ENCODE measurements around the gene PACSIN2.
"Not testable (repeated sequence)": the region's sequence is repeated elsewhere in the genome, so short reads cannot be mapped to it uniquely, and the experiment has no call there.

The PACSIN2 gene

GRCh38 chr22:42962295-42963230, 52.4 kb downstream of the PACSIN2 start:
- no peak for DNase-seq

GRCh38 chr22:42961810-42962209, 53.1 kb downstream of the PACSIN2 start:
- no peak for DNase-seq

- DNase-seq: not testable (repeated sequence)
Measured at GRCh38 chr22:42961400-42961690, 53.6 kb downstream of the PACSIN2 start.

DNA sequence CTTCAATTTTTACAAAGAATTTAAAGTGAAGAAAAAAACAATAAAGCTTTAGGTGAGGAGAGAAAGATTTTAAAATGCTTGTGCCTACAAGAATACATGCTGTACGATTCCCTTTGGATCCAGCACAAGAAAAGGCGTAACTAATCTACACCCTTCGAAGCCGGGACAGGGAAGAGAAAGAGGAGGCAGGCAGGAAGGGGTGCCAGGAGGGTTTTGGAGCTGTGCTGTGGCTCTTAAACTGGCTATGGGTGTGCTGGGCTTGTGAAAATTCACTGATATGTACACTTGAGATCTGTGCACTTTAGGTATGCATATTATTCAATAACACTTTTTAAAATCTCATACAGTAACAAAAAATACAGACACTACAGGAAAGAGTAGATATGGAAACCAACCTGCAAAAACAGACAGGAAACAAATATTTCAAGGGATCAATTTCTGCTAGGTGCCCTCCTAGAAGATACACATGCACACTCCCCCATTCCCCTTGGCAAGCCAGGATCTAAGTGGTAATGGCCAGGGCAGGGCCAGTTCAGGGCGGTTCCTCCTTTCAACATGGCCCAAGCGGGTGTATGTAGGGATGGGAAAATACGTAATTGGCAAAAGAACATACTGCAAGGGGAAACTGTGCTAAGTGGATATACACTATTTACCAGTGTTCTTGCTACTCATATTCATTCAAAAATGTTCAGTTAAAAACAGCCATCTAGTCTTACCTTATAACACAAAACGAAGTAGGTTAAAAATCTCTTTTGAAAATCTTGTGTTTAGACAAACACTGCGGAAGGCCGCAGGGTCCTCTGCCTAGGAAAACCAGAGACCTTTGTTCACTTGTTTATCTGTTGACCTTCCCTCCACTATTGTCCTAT, 54.2 kb downstream of the PACSIN2 start:
- no peak for DNase-seq

- DNase-seq: no peak
Measured at GRCh38 chr22:42959576-42960509, 55.1 kb downstream of the PACSIN2 start.

GRCh38 chr22:42958937-42959336, 56.0 kb downstream of the PACSIN2 start:
- no peak for DNase-seq

DNA sequence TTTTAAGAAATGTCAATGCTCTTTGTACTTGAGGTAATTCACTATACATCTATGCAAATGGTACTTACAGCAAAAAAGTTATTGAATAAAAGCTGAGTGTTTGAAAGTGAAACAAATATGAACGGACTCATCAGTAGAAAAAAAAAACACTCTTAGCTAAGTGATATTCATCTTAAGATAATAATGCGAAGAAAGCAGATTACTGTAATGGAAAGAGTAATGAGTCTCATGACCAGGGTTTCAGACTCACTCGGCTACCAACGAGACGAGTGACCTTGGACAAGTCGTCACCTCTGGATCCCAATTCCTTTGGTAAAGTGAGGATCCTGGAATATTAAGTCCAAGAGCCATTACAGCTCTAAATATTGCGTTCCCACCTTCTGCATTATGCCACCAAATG, 57.0 kb downstream of the PACSIN2 start:
- DNase-seq: no peak

- no peak for DNase-seq
Measured at GRCh38 chr22:42957544-42957943, 57.4 kb downstream of the PACSIN2 start.

- no peak for DNase-seq
Measured at GRCh38 chr22:42955848-42956247, 59.1 kb downstream of the PACSIN2 start.

DNA sequence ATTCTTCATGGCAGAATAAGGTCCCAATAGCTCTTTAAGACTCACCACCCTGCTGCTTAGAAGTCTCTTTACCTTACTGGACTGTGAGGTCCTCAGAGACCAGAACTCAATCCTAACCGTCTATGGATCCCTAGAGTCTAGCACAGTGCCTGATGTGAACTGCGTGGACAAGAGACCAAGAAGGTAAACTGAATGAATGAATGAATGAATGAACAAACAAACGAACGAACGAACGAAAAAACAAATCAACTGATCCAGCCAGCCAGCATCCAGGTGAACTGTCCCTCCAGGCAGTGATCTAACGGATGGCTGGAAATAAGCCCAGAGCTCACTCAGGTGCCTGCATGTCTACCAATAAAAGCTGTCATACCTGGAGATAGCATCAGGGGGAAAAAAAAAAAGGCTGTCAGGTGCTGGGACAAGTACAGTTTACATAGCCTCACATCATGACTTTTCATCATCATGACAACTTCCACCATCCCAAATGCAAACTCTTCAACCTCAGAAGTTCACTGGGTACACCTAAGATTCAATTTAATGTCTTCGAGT, 59.8 kb downstream of the PACSIN2 start:
- no peak for DNase-seq

DNA sequence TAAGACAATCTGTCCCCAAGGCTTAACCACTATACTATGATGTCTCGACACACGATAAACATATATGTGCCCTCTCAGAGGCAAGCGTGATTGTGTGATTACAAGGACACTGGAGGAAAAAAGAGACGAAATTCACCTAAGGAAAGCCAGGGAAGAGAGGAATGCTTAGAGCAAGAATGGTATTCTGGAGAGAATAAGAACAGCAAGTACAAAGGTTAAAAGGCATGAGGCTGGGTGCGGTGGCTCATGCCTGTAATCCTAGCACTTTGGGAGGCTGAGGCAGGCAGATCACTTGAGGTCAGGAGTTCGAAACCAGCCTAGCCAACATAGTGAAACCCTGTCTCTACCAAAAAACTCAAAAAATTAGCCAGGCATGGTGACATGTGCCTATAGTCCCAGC, 61.2 kb downstream of the PACSIN2 start:
- DNase-seq: not testable (repeated sequence)

GRCh38 chr22:42951093-42951710, 63.7 kb downstream of the PACSIN2 start:
- no peak for DNase-seq

DNA sequence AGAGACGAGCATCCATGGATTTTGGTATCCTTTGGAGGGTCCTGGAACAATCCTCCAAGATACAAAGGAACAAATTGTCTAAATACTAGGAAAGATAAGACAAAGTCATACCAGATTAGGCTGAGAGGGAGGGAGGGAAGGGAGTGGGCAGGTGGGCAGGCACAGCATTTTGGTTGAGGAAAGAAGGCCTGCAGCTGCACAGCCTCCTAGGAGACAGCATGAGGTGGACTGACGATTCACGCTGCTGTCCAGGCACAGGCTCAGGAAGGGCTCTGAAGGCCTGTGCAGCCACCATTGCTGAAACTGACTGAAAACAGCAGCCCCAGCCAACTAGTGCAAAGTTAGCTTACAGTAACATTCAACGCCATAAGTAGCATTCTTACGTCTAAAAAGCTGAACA, 64.7 kb downstream of the PACSIN2 start:
- DNase-seq: no peak

DNA sequence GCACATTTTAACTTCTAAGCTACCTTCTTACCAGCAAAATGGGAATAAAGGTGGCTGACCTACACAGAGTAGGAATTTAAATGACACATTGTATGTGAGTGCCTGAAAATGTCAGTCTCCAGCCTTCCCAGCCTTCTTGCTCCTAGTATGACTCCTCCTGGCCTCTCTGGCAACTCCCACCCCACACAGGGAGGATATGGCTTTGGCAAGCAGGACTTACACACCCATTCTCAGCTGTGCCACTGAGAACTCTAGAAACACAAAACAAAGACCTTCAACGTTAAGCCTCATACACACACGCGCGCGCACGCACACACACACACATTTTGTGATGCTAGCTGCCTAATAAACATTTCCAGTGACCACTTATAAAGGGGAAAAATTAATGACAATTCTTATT, 65.8 kb downstream of the PACSIN2 start:
- DNase-seq: no peak

GRCh38 chr22:42948294-42948693, 66.7 kb downstream of the PACSIN2 start:
- no peak for DNase-seq

GRCh38 chr22:42947211-42947990, 67.5 kb downstream of the PACSIN2 start:
- DNase-seq: no peak

GRCh38 chr22:42946546-42947198, 68.3 kb downstream of the PACSIN2 start:
- no peak for DNase-seq

GRCh38 chr22:42945736-42946135, 69.2 kb downstream of the PACSIN2 start:
- no peak for DNase-seq

DNA sequence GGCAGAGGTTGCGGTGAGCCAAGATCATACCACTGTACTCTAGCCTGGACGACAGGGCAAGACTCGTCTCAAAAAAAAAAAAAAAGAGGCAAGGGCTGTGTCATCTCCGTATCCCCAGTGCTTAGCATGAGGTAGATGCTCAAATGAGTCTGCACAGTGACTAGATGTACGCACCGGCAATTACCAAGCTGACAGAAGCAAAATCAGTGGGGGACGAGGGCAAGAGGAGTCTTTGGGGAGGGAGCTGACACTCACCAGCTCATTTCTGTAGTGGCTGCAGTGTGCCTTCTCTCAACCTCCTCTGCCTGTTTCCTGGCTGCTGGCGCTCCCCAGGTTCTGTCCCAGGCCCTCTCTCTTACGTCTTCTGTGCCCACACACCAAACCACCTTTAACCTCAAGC, 69.9 kb downstream of the PACSIN2 start:
- DNase-seq: no peak

DNA sequence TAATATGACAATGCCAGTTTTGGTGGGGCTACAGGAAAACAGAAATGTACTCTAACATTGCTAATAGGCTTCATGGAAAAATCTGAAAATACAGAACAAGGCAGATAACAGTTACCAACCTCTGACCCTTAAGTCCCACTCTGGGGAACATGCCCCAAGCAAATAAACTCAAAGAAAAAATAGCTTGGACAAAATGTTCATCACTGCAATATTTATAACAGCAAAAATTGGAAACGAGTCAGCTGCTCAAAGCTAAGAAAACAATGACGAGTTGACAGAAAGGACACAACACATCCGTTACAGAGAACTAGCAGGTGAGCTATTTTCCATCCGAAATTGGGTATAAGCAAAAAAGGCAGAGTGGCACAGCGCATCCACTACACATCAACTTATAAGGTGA, 70.5 kb downstream of the PACSIN2 start:
- no peak for DNase-seq

- DNase-seq: no peak
Measured at GRCh38 chr22:42943981-42944380, 71.0 kb downstream of the PACSIN2 start.
